Fibroblast of pulmonary artery (primary cell): ENCODE measurements around the gene XRCC1.

Experiments used
- DNase-seq: peaks from one replicate; pipeline ENCODE4 v3.0.0-alpha.2; 2010; ENCODE audit warnings: low read depth
- H3K4me3 ChIP-seq: replicated peaks from 2 replicates; pipeline ENCODE4 v1.5.1; 2011; ENCODE audit warnings: low read depth, mild to moderate bottlenecking, control low read depth, low read length, moderate library complexity
- CTCF ChIP-seq: IDR thresholded peaks from 2 replicates; pipeline ENCODE4 v1.5.1; 2011; ENCODE audit warnings: mild to moderate bottlenecking, control low read depth, low read length, inconsistent platforms; ENCODE audit errors: missing control alignments

The XRCC1 gene

GRCh38 chr19:43586346-43586745 lies 11.0 kb upstream of the XRCC1 start:
- no peak overlapping the region for H3K4me3 ChIP-seq
- TF ChIP-seq CTCF: no peak
- no peak for DNase-seq

GRCh38 chr19:43584484-43584883 lies 9.2 kb upstream of the XRCC1 start:
- DNase-seq: no peak
- H3K4me3 ChIP-seq: no peak overlapping the region
- TF ChIP-seq CTCF: no peak

- no peak for DNase-seq
- TF ChIP-seq CTCF: no peak
- no peak overlapping the region for H3K4me3 ChIP-seq
Measured at GRCh38 chr19:43582495-43582894, 7.2 kb upstream of the XRCC1 start.

GRCh38 chr19:43581467-43581866 lies 6.1 kb upstream of the XRCC1 start:
- TF ChIP-seq CTCF: no peak
- no peak overlapping the region for H3K4me3 ChIP-seq
- no peak for DNase-seq

GRCh38 chr19:43578787-43579186 lies 3.5 kb upstream of the XRCC1 start:
- H3K4me3 ChIP-seq: no peak overlapping the region

GRCh38 chr19:43575955-43576878 lies 890 bp upstream of the XRCC1 start:
- H3K4me3 ChIP-seq: peak overlapping the region; percentile 99
- TF ChIP-seq CTCF: no peak
- no peak for DNase-seq

More at GRCh38 chr19:43578787-43579186, 3.5 kb upstream of the XRCC1 start:
- TF ChIP-seq CTCF: no peak
- DNase-seq: no peak
